COR-L47 (cell line): ENCODE results near the gene PAX3.

Experiments used
- DNase-seq: peaks from one replicate; lab custom pipeline; 2025; lab: John Stamatoyannopoulos, UW

PAX3 gene

GRCh38 chr2:222296911-222297599 lies 1.7 kb downstream of the PAX3 start:
- DNase-seq, result no peak

DNA sequence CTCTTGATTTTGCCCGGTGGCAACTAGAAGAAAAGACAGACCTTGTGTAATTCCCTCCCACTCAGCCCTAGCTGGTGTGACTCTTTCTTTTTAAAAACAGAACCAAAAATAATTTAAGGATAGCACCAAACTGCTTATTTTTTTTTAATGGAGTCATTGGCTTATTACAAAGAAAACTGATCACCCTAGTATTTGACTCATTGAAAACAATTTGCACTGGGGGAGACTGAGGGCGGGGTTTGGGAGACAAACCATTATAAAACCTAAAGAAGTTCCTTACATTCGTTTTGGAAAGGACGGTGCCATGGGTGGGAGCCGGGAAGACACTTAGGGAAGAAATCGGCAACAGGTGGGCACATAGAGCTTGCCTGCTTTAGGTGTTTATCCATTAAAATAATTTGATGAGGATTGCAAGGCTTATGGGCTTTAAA lies 2.5 kb downstream of the PAX3 start:
- no peak for DNase-seq

DNA sequence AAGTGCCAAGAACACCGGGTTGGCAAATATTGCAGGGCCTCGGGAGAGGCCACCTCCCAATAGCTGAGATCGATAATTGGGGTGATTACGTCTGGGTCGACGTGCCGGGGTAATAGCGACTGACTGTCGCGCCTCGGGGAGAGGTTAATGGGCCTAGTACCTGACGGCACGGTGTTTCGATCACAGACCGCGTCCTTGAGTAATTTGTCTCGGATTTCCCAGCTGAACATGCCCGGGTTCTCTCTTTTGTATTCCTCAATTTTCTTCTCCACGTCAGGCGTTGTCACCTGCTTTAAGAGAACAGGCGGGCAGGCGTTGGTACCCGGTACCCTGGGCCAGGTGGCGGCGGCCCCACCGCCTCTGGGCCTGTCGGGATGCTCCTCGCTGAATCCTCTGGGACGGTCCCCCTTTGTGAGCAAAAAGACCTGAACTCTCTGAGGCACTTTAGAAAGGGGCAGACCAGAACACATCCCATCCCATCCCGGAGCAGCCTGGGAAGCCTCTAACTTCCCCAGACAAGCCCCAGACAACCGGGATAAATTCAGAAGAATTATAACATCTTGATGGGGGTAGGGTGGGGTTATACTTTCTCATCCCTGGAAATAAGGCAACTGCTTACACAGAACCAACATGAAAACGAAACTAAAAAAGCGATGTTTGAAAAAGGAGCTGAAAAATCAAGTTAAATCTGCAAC lies 3.3 kb downstream of the PAX3 start:
- no peak for DNase-seq

DNA sequence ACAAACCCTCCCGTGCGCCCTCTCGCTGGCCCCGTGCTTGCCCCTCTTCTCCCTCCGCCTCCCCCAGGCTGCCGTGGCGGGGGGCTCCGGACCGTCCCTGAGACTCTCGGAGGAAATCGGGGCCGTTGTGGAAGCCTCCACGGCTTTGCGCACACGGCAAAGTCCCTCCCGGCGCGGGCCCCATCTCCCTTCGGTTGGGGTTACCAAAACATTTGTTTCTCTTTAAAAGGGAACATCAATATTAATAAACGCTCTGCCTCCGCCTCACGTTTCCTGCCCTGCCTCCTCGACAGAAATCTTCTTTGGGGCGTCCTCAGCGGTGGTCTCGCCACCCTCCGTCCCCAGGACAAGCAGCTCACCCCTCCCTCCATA lies 3.8 kb downstream of the PAX3 start:
- no peak for DNase-seq

GRCh38 chr2:222293660-222294630 lies 4.9 kb downstream of the PAX3 start:
- no peak for DNase-seq

GRCh38 chr2:222292149-222293134 lies 6.4 kb downstream of the PAX3 start:
- no peak for DNase-seq

GRCh38 chr2:222291485-222291841 lies 7.3 kb downstream of the PAX3 start:
- no peak for DNase-seq

- no peak for DNase-seq
Observed at GRCh38 chr2:222290736-222291484, 7.9 kb downstream of the PAX3 start.

DNA sequence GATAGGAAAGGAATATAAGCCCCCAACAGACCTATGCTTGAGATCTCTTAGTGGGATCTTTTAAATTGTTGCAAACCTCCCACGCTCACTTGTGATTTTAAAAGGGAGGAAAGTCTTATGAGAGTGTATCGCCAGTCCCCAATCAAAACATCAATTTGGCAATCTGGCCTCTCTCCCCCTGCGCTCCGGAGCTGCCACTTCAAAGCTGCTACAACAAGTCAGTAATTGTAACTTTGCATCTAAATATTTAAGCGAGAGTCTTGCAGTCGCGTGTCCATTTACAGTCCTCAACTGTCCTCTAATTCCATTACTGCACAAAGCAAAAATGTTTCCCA lies 8.4 kb downstream of the PAX3 start:
- no peak for DNase-seq

DNA sequence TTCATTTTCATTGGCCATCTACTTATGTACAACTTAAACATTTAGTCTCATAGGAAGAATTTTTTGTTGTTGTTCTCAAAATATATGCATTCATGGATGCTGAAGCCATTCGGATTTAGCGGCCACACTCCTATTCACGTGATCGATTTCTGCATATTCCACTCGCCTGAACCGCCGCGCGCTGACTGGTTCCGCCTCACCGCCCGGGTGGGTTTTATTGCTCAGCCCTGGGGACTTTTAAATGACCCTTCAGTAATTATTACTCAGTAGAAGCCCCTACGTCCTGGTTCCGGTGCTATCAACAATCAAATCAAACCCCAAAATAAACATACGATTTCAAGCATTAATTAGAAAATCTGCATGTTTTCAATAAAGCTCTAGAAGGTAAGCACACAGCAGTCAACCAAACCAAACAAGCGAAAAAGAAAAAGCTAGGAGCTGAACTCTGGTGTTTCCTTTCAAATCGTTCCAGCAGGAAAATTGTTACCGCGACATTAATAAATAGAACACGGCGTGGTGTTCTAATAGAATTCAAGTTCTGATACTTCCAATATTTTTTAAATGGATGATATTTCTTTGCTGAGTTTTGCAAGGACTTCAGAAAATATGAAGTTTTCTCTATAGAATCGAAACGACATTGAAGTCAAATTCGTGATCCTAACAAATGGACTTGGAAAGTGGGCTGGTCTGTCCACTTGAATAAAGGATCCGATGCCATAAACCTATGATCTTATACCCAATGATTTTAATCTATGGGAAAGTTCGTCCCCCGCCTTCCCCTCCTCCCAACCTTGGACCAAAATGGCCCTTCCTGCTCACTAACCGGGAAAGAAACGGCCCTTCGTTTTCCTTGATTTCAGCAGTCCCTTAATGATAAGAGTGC lies 9.3 kb downstream of the PAX3 start:
- no peak for DNase-seq

DNA sequence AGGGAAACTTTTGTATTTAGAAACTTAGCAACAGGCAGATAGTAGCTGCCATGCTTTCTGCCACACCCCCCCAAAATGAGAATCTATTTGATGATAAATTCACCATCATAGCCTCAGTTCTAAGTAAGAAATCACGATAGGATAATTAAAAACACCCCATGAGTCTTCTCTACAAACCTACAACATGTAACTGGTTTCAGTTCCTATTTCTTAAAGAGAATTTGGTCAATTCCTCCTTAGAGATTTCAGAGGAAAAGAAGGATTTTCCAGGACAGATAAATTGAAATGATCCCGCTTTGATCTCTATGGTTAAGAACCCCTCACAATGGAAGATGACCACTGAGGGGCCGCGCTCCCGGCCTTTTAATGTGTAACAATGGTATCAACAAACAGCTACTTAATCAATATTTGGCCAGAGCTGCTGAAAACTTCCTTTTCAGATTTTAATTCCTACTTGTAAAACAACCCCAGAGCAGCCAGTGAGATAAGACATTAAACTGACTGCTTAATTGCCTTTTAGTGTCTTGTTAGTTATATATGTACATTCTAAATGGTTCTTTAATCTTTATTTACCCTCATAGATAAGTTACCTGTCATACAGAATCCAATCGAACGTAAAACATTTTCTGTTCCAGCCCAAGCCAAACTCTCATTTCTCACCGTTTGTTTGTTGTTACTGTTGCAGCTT lies 10.1 kb downstream of the PAX3 start:
- DNase-seq, result no peak

DNA sequence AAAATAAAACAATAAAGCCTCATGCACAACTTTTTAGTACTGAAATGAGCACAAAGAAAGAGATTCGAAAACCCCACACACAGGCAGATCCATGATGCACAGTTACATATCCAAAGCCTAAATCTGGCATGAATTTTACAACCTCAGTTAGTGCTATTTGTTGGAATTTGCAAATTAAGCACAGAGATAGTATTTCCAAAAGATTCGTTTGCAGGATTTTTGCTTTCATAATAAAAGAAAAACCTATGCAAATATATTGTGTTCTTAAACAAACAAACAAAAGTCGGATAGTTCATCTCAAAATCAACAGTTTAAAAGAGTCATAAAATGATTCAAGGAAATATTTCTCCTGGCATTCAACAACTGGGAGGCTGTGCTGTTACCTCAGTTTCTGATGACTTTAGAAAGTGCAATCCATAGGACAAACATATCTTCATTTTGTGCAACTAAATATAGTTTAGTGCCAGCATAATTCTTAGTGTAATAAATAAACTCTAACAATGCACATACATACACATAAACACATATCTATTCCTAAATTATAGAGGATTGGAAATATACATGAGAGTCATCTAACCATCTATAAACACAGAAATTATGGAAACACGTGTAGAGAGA lies 10.8 kb downstream of the PAX3 start:
- no peak for DNase-seq

DNA sequence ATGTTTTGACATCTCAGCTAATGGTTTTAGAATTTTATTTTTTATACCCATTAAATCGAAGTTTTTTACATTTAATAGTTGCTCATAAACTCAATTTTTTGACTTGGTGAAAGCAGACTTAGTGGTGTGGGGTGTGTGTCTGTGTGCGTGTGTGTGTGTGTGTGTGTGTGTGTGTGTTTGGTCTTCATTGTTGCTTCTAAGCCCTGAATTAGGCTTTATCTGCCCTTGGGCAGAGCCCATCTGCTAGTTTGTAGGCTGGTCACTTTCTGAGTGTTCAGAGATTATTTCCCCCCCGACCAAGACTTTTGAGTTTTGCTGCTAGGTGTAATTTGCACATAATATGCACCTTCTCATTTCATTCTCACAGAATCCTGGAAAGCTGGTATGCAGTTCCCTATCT lies 14.3 kb downstream of the PAX3 start:
- DNase-seq, result no peak

DNA sequence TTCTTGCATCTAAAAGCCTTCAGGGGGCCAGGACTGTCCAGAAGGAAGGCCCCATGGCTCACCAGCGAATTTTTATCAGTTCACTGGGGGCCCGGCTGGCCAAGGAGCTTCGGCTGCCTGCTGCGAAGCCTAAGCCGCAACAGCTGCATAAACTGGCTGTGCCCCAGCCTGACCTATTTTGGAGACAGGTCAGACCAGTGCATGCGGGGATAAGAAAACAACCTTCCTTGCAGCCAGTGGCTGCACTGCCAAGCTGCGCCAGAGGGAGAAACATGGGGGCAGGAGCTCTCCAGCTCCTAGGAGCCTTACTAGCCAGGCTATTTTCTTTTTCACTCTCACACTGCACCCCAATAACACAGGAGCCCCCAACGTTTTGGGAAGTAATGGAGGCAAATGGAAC lies 15.2 kb downstream of the PAX3 start:
- no peak for DNase-seq

GRCh38 chr2:222281506-222281905 lies 17.3 kb downstream of the PAX3 start:
- DNase-seq, result no peak

DNA sequence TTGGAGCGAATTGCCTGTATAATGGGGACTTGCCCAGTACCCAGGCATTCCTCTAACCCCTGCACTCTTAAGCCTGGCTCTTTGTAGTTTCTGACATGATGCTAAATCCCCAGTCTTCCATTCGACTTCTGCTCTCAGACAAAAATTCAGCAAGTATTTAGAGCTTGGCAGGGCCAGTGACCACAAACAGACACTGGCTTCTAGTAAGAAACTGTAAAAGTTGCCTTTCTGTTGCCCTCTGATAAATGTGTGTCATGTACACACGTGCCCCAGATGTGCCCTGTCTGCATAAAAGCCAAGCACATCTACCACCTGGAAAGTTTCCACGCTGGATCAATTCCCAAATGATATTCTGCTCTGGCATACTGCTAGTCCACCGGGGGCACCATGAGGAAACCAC lies 18.0 kb downstream of the PAX3 start:
- no peak for DNase-seq

DNA sequence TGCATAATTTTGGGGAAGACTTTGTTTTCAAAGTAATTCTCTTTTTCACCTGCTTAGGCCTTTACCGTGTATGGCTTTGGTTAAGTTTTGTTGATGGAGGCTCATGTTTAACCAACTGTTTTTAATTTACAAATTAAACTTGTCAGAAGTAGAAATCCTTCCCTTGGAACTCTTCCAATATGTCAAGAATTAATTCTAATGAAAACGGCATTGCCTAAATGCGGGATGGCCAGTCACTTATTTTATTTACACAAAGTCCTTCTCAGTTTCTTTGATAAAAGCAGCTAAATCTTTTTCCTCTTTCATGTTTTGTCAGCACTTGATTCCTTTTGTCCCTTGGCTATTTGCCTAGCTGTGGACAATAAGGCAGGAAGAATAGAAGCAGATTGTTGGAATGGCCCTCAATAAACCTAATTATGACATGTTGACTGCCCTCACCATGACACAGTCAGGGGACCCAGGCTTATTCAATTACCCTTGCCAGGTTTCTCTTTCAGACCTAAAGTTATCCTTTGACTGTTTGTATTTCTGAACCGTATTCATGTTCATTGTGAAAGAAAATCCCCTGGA lies 26.3 kb downstream of the PAX3 start:
- peak; percentile 77 for DNase-seq

- DNase-seq, result no peak
Observed at GRCh38 chr2:222271854-222272253, 26.9 kb downstream of the PAX3 start.

GRCh38 chr2:222270396-222270795 lies 28.4 kb downstream of the PAX3 start:
- no peak for DNase-seq
